Stomach (tissue), 9 donors: Measurements from ENCODE around the gene RAI1. TPM values are rescaled to one million over a fixed set of nuclear protein-coding genes. Genes with fewer than 3 reads are reported as not detected.

Source experiments
- DNase-seq, 2 donors: peaks; one replicate each; pipeline versions ENCODE4 v3.0.0 to v3.0.0-alpha.2; 2013 to 2019
- H3K27ac ChIP-seq, 5 donors: fragments of 200-600 bp in 4 of 5; sonication (generic) in 4 of 5; one replicate each; pipeline ENCODE4 v1.5.1; 2013 to 2019; ENCODE audit warnings: mild to moderate bottlenecking in 1 of 5, moderate library complexity in 1 of 5
- H3K27me3 ChIP-seq, 3 donors: fragments of 200-600 bp; sonication (generic); one replicate each; pipeline ENCODE4 v1.5.1; 2017 to 2019; ENCODE audit warnings: mixed run types in 1 of 3
- H3K36me3 ChIP-seq, 4 donors: fragments of 200-600 bp; sonication (generic); 1 replicate in 3 of 4; 2 replicates in 1 of 4; pipeline ENCODE4 v1.5.1; 2016 to 2019
- H3K4me1 ChIP-seq, 4 donors: fragments of 200-600 bp; sonication (generic); one replicate each; pipeline ENCODE4 v1.5.1; 2016 to 2019
- H3K4me3 ChIP-seq, 4 donors: fragments of 200-600 bp; sonication (generic) in 3 of 4; one replicate each; pipeline ENCODE4 v1.5.1; 2016 to 2019; ENCODE audit warnings: mild to moderate bottlenecking in 1 of 4
- H3K9me3 ChIP-seq, 4 donors: fragments of 200-600 bp; sonication (generic); one replicate each; pipeline ENCODE4 v1.5.1; 2016 to 2019
- CTCF ChIP-seq, 7 experiments: fragments of 450-650 bp in 4 of 7; fragments of 200-600 bp in 3 of 7; sonication (generic) in 3 of 7; IDR thresholded peaks; one replicate each; pipeline ENCODE4 v1.5.1; 2016 to 2019; ENCODE audit warnings: antibody characterized with exemption in 7 of 7, control low read depth in 2 of 7, mild to moderate bottlenecking in 1 of 7
- EP300 ChIP-seq: sonication (generic); formaldehyde crosslinking; IDR thresholded peaks from one replicate; pipeline ENCODE4 v1.6.1; 2017; ENCODE audit warnings: antibody characterized with exemption
- POLR2A ChIP-seq, 4 donors: fragments of 450-650 bp; IDR thresholded peaks; one replicate each; pipeline ENCODE4 v1.6.1; 2016; ENCODE audit warnings: antibody characterized with exemption in 4 of 4, control low read depth in 2 of 4, mild to moderate bottlenecking in 1 of 4, moderate library complexity in 1 of 4
- POLR2AphosphoS5 ChIP-seq, 3 donors: sonication (generic); formaldehyde crosslinking; IDR thresholded peaks; one replicate each; pipeline ENCODE4 v1.6.1; 2016; ENCODE audit warnings: antibody characterized with exemption in 3 of 3
- WGBS, 5 donors: extraction: QIAGEN DNeasy Blood & Tissue Kit in 3 of 5; methylation state at CpG; one replicate each; pipeline versions ENCODE4 v1.1.5 to v1.1.7; 2013 to 2018; 5-methylcytosine and 5-hydroxymethylcytosine counted together
- intact Hi-C: fragments of 100-400 bp; cut with DNase I; formaldehyde crosslinking; loops from one replicate; pipeline ENCODE4 v1.15.1; 2023; ENCODE audit warnings: low total_unique reads
- polyA plus RNA-seq, 3 donors: library from polyadenylated mRNA; stranded (reverse); fragments of 200-250 nt; gene quantifications; one replicate each; pipeline ENCODE4 v1.2.3, GENCODE V29; 2013
- total RNA-seq, 5 donors: library from RNA; depleted of rRNA; stranded (reverse); fragments of >200 nt; gene quantifications; one replicate each; pipeline versions ENCODE4 v1.1.0 to v1.2.3, GENCODE V29; 2014 to 2016
- donor health status: healthy with polysubstance abuse.
- donor health status: Bipolar disorder and iron deficiency.
- donor health status: healthy.

The RAI1 gene
- total and polyA plus RNA-seq, 8 donors = 4.6 to 94.5 (median 28.3) TPM

GRCh38 chr17:17781591-17782496, 100.6 kb downstream of the RAI1 start:
- H3K4me3 ChIP-seq = peak overlapping the region; percentile 45 to 69 (median 58)
- H3K27ac ChIP-seq = peak overlapping the region; percentile 80 to 91 (median 88)

GRCh38 chr17:17782523-17783115, 101.4 kb downstream of the RAI1 start:
- intact Hi-C loops = loop anchor here (10.0 kb wide), 1 partner anchor 98 kb away; the partner anchor contains the start of gene RAI1
- TF ChIP-seq POLR2AphosphoS5 (IDR thresholded peaks at IDR 0.05) = no peak
- TF ChIP-seq POLR2A (IDR thresholded peaks at IDR 0.05) = no peak
- TF ChIP-seq CTCF (IDR thresholded peaks at IDR 0.05) = no peak
- TF ChIP-seq EP300 = no peak
- Histone ChIP-seq H3K36me3 (no peaks in the 10 kb centered on the region), H3K9me3 (no peaks in the 10 kb centered on the region), H3K27ac (peak overlapping the region; percentile 80 to 91 (median 88)), H3K27me3 (peaks cover 0 to 23% (median 8%) of the 10 kb centered on the region in 3 donors), H3K4me3 (peak overlapping the region; percentile 45 to 69 (median 58)), H3K4me1 (peaks cover 82 to 95% (median 92%) of the 10 kb centered on the region in 4 donors)
- WGBS, 5 donors = 1% methylated on average over 22 to 56 of the region's 57 CpGs
- DNase-seq = peak; percentile 46 to 81

More at GRCh38 chr17:17781591-17782496, 100.6 kb downstream of the RAI1 start:
- peaks cover 79 to 97% (median 95%) of the 10 kb centered on the region in 4 donors for H3K4me1 ChIP-seq
- H3K9me3 ChIP-seq = no peaks in the 10 kb centered on the region
- DNase-seq = peak; percentile 84 to 92
- TF ChIP-seq POLR2A (IDR thresholded peaks at IDR 0.05) (no peak), POLR2AphosphoS5 (IDR thresholded peaks at IDR 0.05) (peak in 1 of 3 donors; percentile 44)
- peaks cover 0 to 23% (median 8%) of the 10 kb centered on the region in 3 donors for H3K27me3 ChIP-seq
- intact Hi-C loops = loop anchor here (10.0 kb wide), 1 partner anchor 97 kb away; the partner anchor contains the start of gene RAI1
- no peaks in the 10 kb centered on the region for H3K36me3 ChIP-seq
- WGBS, 5 donors = 1 to 9% (median 3%) methylated on average over 36 to 88 of the region's 88 CpGs

- Histone ChIP-seq H3K36me3 (no peaks in the 10 kb centered on the region), H3K27me3 (peaks cover 0 to 23% (median 8%) of the 10 kb centered on the region in 3 donors), H3K4me3 (peak overlapping the region; percentile 45 to 69 (median 58)), H3K9me3 (no peaks in the 10 kb centered on the region), H3K4me1 (peaks cover 75 to 89% (median 87%) of the 10 kb centered on the region in 4 donors), H3K27ac (peak overlapping the region; percentile 80 to 91 (median 88))
- intact Hi-C loops = loop anchor here (10.0 kb wide), 1 partner anchor 98 kb away; the partner anchor contains the start of gene RAI1
- TF ChIP-seq CTCF (IDR thresholded peaks at IDR 0.05) (peak in 1 of 7 experiments; percentile 4), EP300 (no peak)
- WGBS, 5 donors = 0 to 2% (median 1%) methylated on average over 24 to 75 of the region's 75 CpGs
- peak; percentile 87 to 88 for DNase-seq
Observed at GRCh38 chr17:17783116-17783824, 102.0 kb downstream of the RAI1 start.

GRCh38 chr17:17783825-17784656, 102.8 kb downstream of the RAI1 start:
- Histone ChIP-seq H3K4me3 (peak overlapping the region; percentile 45 to 69 (median 58)), H3K9me3 (no peaks in the 10 kb centered on the region), H3K27me3 (peaks cover 0 to 23% (median 8%) of the 10 kb centered on the region in 3 donors), H3K27ac (peak overlapping the region; percentile 80 to 91 (median 88)), H3K36me3 (no peaks in the 10 kb centered on the region), H3K4me1 (peaks cover 68 to 82% (median 79%) of the 10 kb centered on the region in 4 donors)
- peak; percentile 61 to 85 for DNase-seq
- 5 to 11% (median 9%) methylated on average over 35 to 37 of the region's 37 CpGs for WGBS, 5 donors
- intact Hi-C loops = loop anchor here (10.0 kb wide), 1 partner anchor 99 kb away; the partner anchor contains the start of gene RAI1
- TF ChIP-seq POLR2A (IDR thresholded peaks at IDR 0.05) (no peak), POLR2AphosphoS5 (IDR thresholded peaks at IDR 0.05) (no peak), EP300 (no peak), CTCF (IDR thresholded peaks at IDR 0.05) (no peak)
